ENCODE results near the gene RIPK3.

RIPK3 gene

DNA sequence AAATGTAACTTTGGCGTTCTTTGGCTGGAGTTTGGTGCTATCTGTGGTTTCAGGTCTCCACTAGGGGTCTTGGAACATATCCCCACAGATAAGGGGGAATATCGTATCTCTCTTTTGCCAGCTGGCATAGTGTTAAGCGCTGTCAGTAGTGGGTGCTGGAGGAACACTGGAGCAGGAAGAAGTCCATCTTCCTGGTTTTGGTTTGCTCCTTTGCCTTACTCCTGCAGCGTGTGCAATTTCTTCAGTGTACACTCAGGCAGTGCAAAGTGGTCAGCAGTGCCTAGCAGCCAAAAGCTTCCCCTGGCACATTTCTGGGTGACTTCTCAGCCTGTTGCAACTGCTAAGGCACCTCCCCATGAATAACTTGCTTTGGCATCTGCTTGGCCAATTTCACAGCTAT, 11.7 kb upstream of the RIPK3 start:
- in situ Hi-C loops (cut with HindIII; ENCODE audit: low pct_unique_long_range_greater_than_20kb, low sequenced_read_pairs), result no loop called here
- DNase-seq (ENCODE audit: low read depth in 1 of 2, low spot score in 1 of 2), result peak in 1 of 2 experiments; percentile 34
- no peak for TF ChIP-seq JUND (IDR thresholded peaks at IDR 0.05; ENCODE audit: low read depth)

DNA sequence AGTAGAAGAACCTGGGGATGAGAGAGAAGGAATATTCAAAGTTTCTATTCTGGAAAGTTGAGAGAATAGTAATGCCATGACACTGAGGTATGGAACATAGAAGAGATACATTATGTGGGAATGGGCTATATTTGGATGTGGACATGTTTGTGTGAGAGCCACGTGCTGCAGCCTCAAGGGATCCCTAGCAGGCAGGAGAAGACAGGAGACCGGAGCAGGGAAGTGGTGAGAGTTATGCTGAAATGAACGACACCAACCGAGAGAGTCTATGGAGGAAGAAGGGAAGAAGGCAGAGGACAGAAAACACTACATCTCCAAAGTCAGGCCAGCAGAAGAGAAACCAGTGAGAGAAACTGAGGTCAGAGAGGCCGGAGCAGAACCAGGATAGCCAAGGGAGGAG, 10.0 kb upstream of the RIPK3 start:
- TF ChIP-seq JUND (IDR thresholded peaks at IDR 0.05; ENCODE audit: low read depth), result no peak
- no peak for DNase-seq (ENCODE audit: low read depth in 1 of 2, low spot score in 1 of 2)
- in situ Hi-C loops (cut with HindIII; ENCODE audit: low pct_unique_long_range_greater_than_20kb, low sequenced_read_pairs), result no loop called here

- in situ Hi-C loops (cut with HindIII; ENCODE audit: low pct_unique_long_range_greater_than_20kb, low sequenced_read_pairs), result no loop called here
- no peak for TF ChIP-seq JUND (IDR thresholded peaks at IDR 0.05; ENCODE audit: low read depth)
- no peak for DNase-seq (ENCODE audit: low read depth in 1 of 2, low spot score in 1 of 2)
These were observed 8.4 kb upstream of the RIPK3 start for GRCh38 chr14:24348186-24348585.

DNA sequence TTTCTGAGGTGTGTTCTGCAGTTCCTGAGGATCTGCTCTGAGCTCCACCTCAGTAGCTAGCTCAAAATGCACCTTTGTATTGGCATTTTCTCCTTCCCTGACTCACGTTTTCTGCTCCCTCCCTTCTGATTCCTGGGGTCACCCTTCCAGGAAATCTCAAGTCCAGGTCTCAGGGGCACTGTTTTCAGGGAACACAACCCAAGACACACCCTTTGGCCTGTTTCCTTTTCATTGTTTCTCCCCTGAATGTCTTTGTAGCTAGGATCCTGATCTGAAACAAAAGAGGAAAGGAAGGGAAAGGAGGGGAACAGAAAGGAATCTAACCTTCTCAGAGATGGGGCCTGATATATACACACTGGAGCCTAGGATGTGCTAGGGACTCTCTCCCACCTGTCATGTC, 7.3 kb upstream of the RIPK3 start:
- TF ChIP-seq JUND (IDR thresholded peaks at IDR 0.05; ENCODE audit: low read depth), result no peak
- no peak for DNase-seq (ENCODE audit: low read depth in 1 of 2, low spot score in 1 of 2)
- in situ Hi-C loops (cut with HindIII; ENCODE audit: low pct_unique_long_range_greater_than_20kb, low sequenced_read_pairs), result no loop called here

GRCh38 chr14:24343795-24344660, 4.2 kb upstream of the RIPK3 start:
- no peak for DNase-seq (ENCODE audit: low read depth in 1 of 2, low spot score in 1 of 2)
- in situ Hi-C loops (cut with HindIII; ENCODE audit: low pct_unique_long_range_greater_than_20kb, low sequenced_read_pairs), result no loop called here
- TF ChIP-seq JUND (IDR thresholded peaks at IDR 0.05; ENCODE audit: low read depth), result no peak

GRCh38 chr14:24342889-24343288, 3.1 kb upstream of the RIPK3 start:
- DNase-seq (ENCODE audit: low read depth in 1 of 2, low spot score in 1 of 2), result no peak
- in situ Hi-C loops (cut with HindIII; ENCODE audit: low pct_unique_long_range_greater_than_20kb, low sequenced_read_pairs), result no loop called here
- no peak for TF ChIP-seq JUND (IDR thresholded peaks at IDR 0.05; ENCODE audit: low read depth)

DNA sequence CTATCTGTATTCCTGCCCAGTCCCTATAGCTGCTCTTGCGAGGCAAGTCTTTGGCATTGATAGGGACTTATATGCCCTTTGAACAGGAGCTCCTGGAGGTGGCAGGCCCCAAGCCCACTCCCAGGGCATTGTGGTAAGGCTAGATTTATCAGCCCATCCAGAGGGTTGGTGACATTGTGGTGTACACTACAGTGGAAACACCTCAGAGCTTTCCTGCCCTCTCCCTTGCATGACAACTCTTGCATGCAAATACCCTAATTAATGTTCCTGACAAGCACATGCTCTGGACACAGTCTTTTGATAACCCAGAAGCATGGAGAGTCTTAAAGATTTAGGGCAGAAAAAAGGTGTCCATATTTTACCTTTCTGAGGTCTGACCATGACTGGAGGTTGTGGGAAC, 815 bp upstream of the RIPK3 start:
- DNase-seq (ENCODE audit: low read depth in 1 of 2, low spot score in 1 of 2), result no peak
- TF ChIP-seq JUND (IDR thresholded peaks at IDR 0.05; ENCODE audit: low read depth), result no peak
- in situ Hi-C loops (cut with HindIII; ENCODE audit: low pct_unique_long_range_greater_than_20kb, low sequenced_read_pairs), result no loop called here

DNA sequence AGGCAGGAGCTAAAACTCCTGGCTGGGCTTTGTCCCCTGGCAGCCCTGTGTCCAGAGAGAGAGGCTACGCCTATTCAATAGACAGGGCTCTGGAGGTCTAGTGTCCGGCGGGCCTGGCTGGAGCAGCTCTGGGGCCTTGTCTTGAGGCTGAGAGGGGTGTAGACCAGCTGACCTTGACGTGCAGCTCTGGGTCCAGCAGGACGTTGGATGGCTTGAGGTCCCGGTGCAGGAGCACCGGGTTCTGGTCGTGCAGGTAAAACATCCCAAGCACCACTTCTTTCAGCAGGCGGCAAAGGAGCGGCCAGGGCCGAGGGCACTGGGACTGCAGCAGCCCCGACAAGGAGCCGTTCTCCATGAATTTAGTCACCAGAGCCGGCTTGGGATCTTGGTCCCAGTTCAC, 948 bp downstream of the RIPK3 start:
- no peak for DNase-seq (ENCODE audit: low read depth in 1 of 2, low spot score in 1 of 2)
- TF ChIP-seq JUND (IDR thresholded peaks at IDR 0.05; ENCODE audit: low read depth), result no peak
- in situ Hi-C loops (cut with HindIII; ENCODE audit: low pct_unique_long_range_greater_than_20kb, low sequenced_read_pairs), result no loop called here

- DNase-seq (ENCODE audit: low read depth in 1 of 2, low spot score in 1 of 2), result no peak
- in situ Hi-C loops (cut with HindIII; ENCODE audit: low pct_unique_long_range_greater_than_20kb, low sequenced_read_pairs), result no loop called here
- no peak for TF ChIP-seq JUND (IDR thresholded peaks at IDR 0.05; ENCODE audit: low read depth)
These were observed 2.0 kb downstream of the RIPK3 start for GRCh38 chr14:24337824-24338175.

- no peak for DNase-seq (ENCODE audit: low read depth in 1 of 2, low spot score in 1 of 2)
- in situ Hi-C loops (cut with HindIII; ENCODE audit: low pct_unique_long_range_greater_than_20kb, low sequenced_read_pairs), result no loop called here
- TF ChIP-seq JUND (IDR thresholded peaks at IDR 0.05; ENCODE audit: low read depth), result no peak
These were observed 2.5 kb downstream of the RIPK3 start for GRCh38 chr14:24337144-24337823.

DNA sequence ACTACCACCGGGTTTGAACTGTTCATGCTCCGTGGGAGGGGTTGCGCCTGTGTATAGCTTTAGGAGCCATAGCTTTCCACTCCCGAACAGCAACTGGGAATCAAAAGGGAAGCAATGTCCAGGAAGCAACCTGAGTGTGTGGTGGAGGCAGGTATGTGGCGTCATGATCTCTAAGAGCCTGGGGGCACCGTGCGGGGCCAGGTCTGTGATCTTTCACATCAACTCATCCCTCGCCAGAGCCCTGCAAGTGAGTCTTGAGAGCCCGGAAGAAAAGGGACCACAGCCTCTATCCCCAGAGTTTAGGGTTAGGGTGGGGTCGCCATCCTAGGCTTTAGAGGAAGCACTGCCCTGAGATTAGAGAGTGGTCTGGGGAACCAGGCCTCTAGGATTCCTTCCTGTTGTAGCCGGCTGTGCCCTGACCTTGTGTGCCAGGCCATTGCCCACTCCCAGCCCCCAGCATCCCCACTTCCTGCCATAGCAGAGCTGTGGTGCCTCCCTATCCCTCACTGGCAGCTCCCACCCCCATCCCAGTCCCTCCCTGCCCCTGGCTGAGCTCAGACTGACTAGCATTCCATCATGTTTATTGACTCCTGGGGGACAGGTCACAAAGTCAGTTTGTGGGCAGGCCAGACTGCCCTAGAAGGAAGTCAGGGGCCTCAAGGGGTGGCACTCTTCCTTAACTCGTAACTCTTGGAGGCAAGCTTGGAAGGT, 4.2 kb downstream of the RIPK3 start:
- in situ Hi-C loops (cut with HindIII; ENCODE audit: low pct_unique_long_range_greater_than_20kb, low sequenced_read_pairs), result no loop called here
- DNase-seq (ENCODE audit: low read depth in 1 of 2, low spot score in 1 of 2), result peak in 1 of 2 experiments; percentile 10
- TF ChIP-seq JUND (IDR thresholded peaks at IDR 0.05; ENCODE audit: low read depth), result no peak

DNA sequence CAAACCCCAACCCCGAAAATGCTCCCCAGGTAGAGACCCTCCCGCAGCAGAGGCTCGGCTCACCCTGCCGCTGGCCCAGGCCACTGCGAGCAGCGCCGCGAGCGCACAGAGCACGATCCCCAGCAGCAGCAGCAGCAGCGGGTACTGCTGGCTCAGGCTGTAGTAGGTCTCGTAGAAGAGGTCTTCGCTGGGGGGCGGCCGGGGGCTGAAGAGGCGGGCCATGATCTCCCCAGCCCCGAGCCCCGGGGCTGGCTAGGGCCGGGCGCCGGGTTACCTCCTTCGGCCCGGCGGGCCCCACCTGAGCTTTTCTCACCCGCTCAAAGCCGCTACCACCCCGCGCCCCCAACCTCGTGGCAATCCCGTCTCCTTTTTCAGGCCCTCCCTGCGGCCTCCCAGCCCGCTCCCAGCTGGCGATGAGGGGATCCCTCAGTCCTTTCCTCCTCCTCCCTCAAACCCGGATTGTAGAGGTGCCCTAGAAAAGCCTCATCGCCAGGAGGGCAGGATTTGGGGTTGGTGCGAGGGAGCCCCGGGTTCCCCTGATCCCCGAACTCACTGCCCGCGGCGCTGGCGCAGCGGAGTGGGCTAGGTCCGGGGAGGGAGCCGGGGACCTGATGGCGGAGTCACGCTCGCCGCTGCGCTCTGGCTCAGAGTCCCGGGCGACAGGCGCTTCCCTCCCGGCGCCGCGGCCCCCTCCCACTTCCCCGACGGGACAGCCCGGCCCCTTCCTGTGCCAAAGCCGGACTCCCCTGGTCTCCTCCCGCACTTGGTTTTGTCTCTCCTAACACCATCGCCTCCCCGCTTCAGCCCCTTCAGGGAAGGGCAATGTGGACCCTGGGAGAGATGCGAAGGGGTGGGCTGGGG, 5.1 kb downstream of the RIPK3 start, which contains the start of gene ADCY4:
Gene ADCY4 (minus strand): TSS at position 641 of the 861 bp plus-strand sequence. CDS start 419 bp downstream, at position 222.
- in situ Hi-C loops (cut with HindIII; ENCODE audit: low pct_unique_long_range_greater_than_20kb, low sequenced_read_pairs), result no loop called here
- TF ChIP-seq JUND (IDR thresholded peaks at IDR 0.05; ENCODE audit: low read depth), result no peak
- no peak for DNase-seq (ENCODE audit: low read depth in 1 of 2, low spot score in 1 of 2)

All from T47D (cell line).